Stomach (tissue), 4 donors: ENCODE measurements around the gene DACH1.
"Not testable (repeated sequence)": the region's sequence is repeated elsewhere in the genome, so short reads cannot be mapped to it uniquely, and the experiment has no call there.

Experiments
- EP300 ChIP-seq: sonication (generic); formaldehyde crosslinking; IDR thresholded peaks from one replicate; pipeline ENCODE4 v1.6.1; 2017; ENCODE audit warnings: antibody characterized with exemption
- POLR2A ChIP-seq, 4 donors: fragments of 450-650 bp; IDR thresholded peaks; one replicate each; pipeline ENCODE4 v1.6.1; 2016; ENCODE audit warnings: antibody characterized with exemption in 4 of 4, control low read depth in 2 of 4, mild to moderate bottlenecking in 1 of 4, moderate library complexity in 1 of 4
- POLR2AphosphoS5 ChIP-seq, 3 donors: sonication (generic); formaldehyde crosslinking; IDR thresholded peaks; one replicate each; pipeline ENCODE4 v1.6.1; 2016; ENCODE audit warnings: antibody characterized with exemption in 3 of 3
- TF ChIP-seq, protein P1 (sequence below), 7 experiments: fragments of 450-650 bp in 4 of 7; fragments of 200-600 bp in 3 of 7; sonication (generic) in 3 of 7; IDR thresholded peaks; one replicate each; pipeline ENCODE4 v1.5.1; 2016 to 2019; ENCODE audit warnings: antibody characterized with exemption in 7 of 7, control low read depth in 2 of 7, mild to moderate bottlenecking in 1 of 7

DNA sequence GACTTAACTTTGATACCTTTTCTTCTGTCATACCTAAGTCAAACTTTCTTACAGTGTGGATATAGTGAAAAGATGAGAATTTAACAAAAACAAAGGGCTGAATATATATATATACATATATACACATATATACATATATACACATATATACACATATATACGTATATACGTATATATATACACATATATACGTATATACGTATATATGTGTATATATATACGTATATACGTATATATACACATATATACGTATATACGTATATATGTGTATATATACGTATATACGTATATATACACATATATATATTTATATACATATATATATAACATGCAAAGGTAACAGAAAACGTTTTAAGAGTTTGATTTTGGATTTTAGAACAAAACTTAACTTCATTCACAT lies 88.0 kb downstream of the DACH1 start:
- TF ChIP-seq, protein P1, sequence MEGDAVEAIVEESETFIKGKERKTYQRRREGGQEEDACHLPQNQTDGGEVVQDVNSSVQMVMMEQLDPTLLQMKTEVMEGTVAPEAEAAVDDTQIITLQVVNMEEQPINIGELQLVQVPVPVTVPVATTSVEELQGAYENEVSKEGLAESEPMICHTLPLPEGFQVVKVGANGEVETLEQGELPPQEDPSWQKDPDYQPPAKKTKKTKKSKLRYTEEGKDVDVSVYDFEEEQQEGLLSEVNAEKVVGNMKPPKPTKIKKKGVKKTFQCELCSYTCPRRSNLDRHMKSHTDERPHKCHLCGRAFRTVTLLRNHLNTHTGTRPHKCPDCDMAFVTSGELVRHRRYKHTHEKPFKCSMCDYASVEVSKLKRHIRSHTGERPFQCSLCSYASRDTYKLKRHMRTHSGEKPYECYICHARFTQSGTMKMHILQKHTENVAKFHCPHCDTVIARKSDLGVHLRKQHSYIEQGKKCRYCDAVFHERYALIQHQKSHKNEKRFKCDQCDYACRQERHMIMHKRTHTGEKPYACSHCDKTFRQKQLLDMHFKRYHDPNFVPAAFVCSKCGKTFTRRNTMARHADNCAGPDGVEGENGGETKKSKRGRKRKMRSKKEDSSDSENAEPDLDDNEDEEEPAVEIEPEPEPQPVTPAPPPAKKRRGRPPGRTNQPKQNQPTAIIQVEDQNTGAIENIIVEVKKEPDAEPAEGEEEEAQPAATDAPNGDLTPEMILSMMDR (IDR thresholded peaks at IDR 0.05): not testable (repeated sequence)
- TF ChIP-seq POLR2AphosphoS5 (IDR thresholded peaks at IDR 0.05); POLR2A (IDR thresholded peaks at IDR 0.05); EP300: not testable (repeated sequence)
